Measurements from ENCODE around the gene HTRA1.

The HTRA1 gene

GRCh38 chr10:122454603-122455080 lies 6.7 kb upstream of the HTRA1 start, which contains the start of gene ARMS2:
Gene ARMS2 (plus strand): TSS chr10:122454653. CDS start chr10:122454728, 75 bp downstream.
- no peak for DNase-seq (ENCODE audit: low read depth, low spot score)

- no peak for DNase-seq (ENCODE audit: low read depth, low spot score)
These were observed 5.8 kb upstream of the HTRA1 start for GRCh38 chr10:122455376-122456079.

DNA sequence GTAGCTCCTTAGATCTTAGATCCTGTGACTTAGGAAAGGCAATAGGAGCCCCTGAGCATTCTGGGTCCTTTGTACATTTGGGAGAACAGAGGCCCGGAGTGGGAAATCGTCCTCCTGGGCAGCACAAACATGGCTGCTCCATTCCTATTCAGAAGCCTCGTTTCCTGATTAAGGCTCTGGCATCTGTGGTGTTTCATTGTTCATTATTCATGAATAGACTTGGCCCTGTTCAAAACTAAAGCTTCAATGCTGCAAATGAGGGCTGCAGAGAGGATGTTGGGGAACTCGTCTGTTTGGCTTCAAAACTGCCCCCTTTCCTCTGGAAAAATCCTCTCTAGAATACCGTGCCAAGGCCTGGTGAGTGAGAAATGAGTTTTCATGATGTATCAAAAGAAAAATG lies 3.4 kb upstream of the HTRA1 start:
- no peak for DNase-seq (ENCODE audit: low read depth, low spot score)

DNA sequence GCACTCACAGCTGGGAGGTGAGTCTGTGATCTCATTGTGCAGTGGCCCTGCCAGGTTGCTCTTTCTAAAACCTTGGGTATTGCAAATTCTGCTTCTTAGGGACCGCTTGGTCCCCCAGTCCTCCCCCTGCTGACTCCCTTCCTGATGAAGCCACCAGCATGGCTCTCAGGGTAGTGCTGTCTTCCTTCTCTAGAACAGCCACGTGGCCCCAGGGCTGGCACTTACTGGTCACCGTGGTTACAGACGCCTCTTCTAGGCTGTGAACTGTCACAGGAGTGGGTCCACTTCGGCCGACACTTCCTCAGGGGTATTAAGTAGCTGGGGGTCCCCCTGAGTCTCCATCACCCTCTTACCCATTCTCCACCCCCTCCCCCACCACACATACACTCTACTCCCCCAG lies 2.7 kb upstream of the HTRA1 start:
- no peak for DNase-seq (ENCODE audit: low read depth, low spot score)

GRCh38 chr10:122459561-122460273 lies 1.6 kb upstream of the HTRA1 start:
- no peak for DNase-seq (ENCODE audit: low read depth, low spot score)

DNA sequence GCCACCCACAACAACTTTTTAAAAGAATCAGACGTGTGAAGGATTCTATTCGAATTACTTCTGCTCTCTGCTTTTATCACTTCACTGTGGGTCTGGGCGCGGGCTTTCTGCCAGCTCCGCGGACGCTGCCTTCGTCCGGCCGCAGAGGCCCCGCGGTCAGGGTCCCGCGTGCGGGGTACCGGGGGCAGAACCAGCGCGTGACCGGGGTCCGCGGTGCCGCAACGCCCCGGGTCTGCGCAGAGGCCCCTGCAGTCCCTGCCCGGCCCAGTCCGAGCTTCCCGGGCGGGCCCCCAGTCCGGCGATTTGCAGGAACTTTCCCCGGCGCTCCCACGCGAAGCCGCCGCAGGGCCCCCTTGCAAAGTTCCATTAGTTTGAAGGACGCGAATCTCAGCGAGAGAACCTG lies 461 bp upstream of the HTRA1 start:
- no peak for DNase-seq (ENCODE audit: low read depth, low spot score)

- DNase-seq (ENCODE audit: low read depth, low spot score): no peak
These were observed 578 bp downstream of the HTRA1 start for GRCh38 chr10:122461729-122462532.

DNA sequence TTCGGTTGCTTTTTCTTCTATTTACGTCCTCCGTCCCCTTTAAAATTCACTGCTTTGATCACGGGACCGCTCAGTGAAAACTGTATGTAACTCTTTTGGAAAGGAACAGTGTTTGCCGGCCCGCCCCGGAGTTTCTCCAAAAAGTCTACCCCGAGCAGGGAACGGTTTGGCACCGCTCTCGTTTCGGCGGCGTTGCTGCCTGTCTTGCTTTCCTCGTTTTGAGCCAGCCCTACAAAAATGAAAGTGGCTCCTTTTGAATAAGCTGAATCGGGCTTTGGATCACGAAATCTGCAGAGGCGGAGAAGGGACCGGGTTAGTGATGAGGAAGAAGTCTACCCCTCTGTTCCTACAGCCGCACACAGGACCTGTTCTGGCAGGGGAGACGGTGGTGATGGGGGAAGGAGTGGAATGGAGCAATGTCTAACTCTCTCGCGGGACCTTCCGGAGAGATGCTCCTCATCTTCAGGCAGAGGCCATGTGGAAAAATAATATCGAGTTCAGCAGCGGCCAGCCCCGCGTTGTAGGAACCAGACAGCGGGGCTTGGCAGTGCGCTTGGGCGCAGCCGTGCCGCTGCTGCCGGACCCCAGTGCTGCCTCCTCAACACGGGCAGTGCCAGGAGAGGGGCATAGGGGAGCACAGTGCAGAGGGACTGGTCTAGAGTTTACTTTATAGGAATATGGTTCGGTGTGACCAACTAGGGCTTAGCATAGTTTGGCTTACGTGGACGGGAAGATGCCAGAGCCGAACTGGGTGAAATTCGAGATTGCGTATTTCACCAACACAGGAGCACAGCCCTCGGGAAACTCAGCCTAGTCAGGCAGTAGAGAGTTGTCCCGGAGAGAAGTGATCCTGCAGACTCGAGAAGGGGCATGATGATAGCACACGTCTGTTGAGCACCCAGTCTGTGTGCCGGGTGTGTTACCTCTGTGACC lies 1.4 kb downstream of the HTRA1 start:
- no peak for DNase-seq (ENCODE audit: low read depth, low spot score)

DNA sequence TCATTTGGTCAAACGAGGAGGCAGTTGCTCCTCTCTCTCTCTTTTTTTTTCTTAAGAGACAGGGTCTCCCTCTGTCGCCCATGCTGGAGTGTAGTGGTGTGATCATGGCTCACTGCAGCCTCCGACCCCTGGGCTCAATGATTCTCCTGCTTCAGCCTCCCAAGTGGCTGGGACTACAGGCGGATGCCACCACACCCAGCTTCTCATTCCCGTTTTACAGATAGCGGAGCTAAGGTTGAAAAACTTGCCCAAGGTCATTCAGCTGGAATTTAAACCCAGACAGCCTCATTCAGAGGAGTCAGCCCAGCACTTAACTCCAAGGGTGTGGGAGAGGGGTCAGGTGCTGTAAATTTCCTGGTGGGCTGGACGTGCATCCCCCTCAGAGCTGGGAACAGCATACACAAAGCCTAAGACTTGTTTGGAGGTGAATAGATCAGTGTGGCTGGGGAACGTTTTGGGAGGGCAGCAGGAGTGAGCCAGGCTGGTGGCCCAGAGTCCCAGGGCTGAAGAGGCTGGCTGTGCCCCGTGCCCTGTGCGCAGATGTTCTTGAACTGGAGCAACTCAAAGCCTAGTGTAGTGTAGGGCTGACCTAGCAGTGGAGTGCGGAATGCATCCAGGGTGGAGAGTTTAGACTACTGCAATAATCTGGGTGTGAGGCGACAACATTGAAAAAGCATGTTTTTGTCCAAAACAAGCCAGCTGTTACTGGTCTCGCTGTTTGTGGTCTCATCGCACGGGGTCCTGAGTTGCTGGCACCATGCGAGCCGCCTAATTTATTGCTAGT lies 2.3 kb downstream of the HTRA1 start:
- DNase-seq (ENCODE audit: low read depth, low spot score): no peak

DNA sequence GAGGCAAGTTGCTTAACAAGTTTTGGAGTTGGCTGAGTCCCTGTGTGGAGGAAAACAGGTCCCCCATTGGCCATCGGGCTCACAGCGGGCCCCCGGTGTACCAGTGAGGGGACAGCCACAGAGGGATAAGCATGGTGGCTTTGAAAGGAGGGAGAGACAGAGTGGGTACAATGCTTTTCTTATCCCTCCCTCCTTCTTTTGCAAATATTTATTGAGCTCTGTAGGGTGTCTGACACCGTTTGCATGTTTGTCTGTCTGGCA lies 2.8 kb downstream of the HTRA1 start:
- no peak for DNase-seq (ENCODE audit: low read depth, low spot score)

DNA sequence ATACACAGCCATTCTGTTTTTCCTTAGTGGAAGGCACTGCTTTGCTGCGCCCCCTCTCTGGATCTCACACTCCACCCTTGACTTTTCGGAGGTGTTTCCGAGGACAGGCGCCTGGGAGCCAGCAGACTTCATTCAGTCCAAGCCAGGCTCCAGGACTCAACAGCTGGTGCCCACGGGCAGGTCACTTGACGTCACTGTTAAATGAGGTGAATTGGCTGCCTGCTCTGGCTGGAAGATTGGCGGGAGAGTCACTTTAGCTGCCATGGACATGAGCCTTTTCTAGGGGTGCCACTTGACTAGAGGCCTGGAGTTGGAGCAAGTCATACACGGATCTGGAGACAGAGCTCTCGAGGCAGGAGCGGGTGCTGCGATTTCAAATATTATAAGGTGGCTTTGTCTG lies 3.2 kb downstream of the HTRA1 start:
- no peak for DNase-seq (ENCODE audit: low read depth, low spot score)

- DNase-seq (ENCODE audit: low read depth, low spot score): no peak
These were observed 4.2 kb downstream of the HTRA1 start for GRCh38 chr10:122465401-122466040.

DNA sequence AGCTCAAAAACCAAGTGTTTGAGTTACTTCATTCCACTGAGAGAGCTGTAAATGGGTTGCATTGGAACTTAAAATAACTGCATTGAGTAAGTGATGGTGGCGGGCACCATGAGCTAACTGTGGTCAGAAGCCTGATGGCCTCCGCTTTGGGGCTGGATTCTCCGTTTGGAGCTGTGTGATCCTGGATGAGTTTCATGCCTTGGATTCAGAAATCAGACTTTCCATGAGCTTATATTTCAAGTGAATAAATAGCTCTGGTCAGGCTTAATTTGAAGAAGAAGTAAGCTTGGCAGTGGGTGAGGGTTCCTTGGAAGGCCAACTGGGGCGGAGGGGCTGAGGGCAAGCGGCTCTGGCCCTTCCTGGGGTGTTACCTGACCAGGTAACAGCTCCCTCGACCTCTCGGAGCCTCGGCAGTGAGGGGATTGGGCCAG lies 5.6 kb downstream of the HTRA1 start:
- DNase-seq (ENCODE audit: low read depth, low spot score): no peak

- no peak for DNase-seq (ENCODE audit: low read depth, low spot score)
These were observed 6.3 kb downstream of the HTRA1 start for GRCh38 chr10:122467701-122468100.

GRCh38 chr10:122468307-122468925 lies 7.1 kb downstream of the HTRA1 start:
- DNase-seq (ENCODE audit: low read depth, low spot score): no peak

DNA sequence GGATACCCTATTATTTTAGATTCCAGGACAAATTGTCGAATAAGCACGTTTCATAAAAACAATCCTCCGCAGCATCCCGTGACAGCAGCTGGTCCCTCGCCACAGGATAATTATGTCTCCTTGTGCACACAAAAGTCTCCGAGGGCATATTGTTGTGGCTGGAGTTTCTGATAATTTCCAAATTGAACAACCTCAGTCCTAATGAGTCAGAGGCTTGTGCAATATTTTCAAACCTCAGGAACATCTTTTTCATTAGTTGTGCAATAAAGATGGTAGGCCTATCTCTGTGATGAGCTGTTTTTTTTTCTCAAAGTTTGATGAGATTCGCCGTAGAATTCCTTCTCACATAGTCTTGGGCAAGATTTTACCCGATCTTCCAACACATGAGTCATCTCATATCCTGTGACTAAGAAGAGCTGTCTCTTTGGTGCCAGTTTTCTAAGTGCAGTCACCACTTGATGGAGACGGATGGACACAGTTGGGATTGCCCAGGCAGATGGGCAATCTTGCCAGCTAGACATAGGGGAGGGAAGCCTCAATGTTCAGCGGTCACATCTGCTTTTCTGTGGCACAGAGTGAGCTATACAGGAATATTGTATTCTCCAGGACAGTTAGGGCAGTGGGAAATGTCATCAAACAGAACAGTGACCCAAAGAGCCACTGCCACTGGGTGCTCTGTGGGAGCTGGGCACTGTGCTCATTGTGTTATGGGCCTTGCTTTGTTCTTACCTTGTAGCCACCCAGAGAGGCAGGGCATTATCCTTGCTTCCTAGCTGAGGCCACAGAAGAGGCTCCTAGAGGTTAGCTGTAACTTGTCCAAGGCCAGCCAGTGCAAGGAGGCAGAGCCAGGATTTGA lies 7.8 kb downstream of the HTRA1 start:
- peak; percentile 79 for DNase-seq (ENCODE audit: low read depth, low spot score)

- DNase-seq (ENCODE audit: low read depth, low spot score): no peak
These were observed 8.5 kb downstream of the HTRA1 start for GRCh38 chr10:122469848-122470247.

DNA sequence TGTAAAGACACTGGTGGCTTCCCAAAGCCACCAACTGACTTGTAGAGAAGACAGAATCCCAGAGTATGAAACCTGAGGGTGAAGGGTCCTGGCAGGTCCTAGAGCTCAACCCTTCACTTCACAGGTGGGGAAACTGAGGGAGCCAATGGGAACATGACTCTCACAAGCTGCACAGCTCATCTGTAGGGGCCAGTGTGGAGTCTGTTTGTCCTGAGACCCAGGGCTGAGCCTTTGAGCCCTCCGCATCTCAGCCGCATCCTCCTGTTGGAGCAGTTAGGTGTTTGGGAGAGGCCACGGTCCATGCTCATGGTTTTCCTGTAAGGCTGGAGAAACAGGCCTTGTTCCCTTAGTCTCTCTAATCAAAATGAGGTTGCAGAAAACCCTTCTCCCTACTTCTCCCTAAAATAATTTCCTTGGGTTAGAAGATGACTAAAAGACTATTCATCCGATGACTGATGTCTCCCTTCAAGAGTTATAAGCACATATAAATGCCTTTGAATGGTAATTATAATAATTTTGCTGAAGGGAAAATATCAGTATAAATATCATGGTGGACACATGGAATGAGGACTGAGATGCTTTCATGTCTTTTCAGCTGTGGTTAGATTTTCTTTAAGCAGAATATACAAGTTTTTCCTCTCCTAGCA lies 10.3 kb downstream of the HTRA1 start:
- no peak for DNase-seq (ENCODE audit: low read depth, low spot score)

All from brain pericyte (primary cell).